HCT116 (cell line): ENCODE results near the gene KIAA1328.

Experiments
- ATF3 ChIP-seq: IDR thresholded peaks from 2 replicates; pipeline ENCODE4 v1.6.1; 2012
- CEBPB ChIP-seq: IDR thresholded peaks from 2 replicates; pipeline ENCODE4 v1.6.1; 2012; ENCODE audit warnings: low read depth
- EZH2 ChIP-seq: fragments of 200-600 bp; sonication (generic); IDR thresholded peaks from 2 replicates; pipeline ENCODE4 v1.6.1; 2017; ENCODE audit warnings: antibody characterized with exemption, mixed run types
- EZH2phosphoT487 ChIP-seq: fragments of 200-600 bp; IDR thresholded peaks from 2 replicates; pipeline ENCODE4 v1.6.1; 2018; ENCODE audit warnings: antibody characterized with exemption, borderline replicate concordance
- MAX ChIP-seq: IDR thresholded peaks from 2 replicates; pipeline ENCODE4 v1.6.1; 2012
- POLR2A ChIP-seq: IDR thresholded peaks from 2 replicates; pipeline ENCODE4 v1.7.0; 2011; ENCODE audit warnings: borderline replicate concordance; ENCODE audit not compliant: insufficient read depth, insufficient read length; ENCODE audit errors: extremely low read depth
- SP1 ChIP-seq: IDR thresholded peaks from 2 replicates; pipeline ENCODE4 v1.6.1; 2012; ENCODE audit warnings: low read depth
- ZFX ChIP-seq: fragments of 450-650 bp; IDR thresholded peaks from 2 replicates; pipeline ENCODE4 v1.6.1; 2017
- TF ChIP-seq, protein P1 (sequence below), 3 experiments: fragments of 200-600 bp in 1 of 3; sonication (generic) in 1 of 3; IDR thresholded peaks in 2 of 3; conservative IDR thresholded peaks in 1 of 3; 2 replicates each; pipeline ENCODE4 v1.5.1; 2012 to 2017; ENCODE audit warnings: low read depth in 2 of 3, low read length in 2 of 3, antibody characterized with exemption in 1 of 3, borderline replicate concordance in 1 of 3, control low read depth in 1 of 3, mild to moderate bottlenecking in 1 of 3, mixed read lengths in 1 of 3, mixed run types in 1 of 3, moderate library complexity in 1 of 3; ENCODE audit not compliant: insufficient read depth in 1 of 3

- TF ChIP-seq, protein P1, sequence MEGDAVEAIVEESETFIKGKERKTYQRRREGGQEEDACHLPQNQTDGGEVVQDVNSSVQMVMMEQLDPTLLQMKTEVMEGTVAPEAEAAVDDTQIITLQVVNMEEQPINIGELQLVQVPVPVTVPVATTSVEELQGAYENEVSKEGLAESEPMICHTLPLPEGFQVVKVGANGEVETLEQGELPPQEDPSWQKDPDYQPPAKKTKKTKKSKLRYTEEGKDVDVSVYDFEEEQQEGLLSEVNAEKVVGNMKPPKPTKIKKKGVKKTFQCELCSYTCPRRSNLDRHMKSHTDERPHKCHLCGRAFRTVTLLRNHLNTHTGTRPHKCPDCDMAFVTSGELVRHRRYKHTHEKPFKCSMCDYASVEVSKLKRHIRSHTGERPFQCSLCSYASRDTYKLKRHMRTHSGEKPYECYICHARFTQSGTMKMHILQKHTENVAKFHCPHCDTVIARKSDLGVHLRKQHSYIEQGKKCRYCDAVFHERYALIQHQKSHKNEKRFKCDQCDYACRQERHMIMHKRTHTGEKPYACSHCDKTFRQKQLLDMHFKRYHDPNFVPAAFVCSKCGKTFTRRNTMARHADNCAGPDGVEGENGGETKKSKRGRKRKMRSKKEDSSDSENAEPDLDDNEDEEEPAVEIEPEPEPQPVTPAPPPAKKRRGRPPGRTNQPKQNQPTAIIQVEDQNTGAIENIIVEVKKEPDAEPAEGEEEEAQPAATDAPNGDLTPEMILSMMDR (IDR thresholded peaks at IDR 0.05 in 2 of 3, conservative IDR thresholded peaks at IDR 0.05 in 1 of 3; ENCODE audit: borderline replicate concordance in 1 of 3, insufficient read depth in 1 of 3, low read depth in 2 of 3, low read length in 2 of 3), result no peak
- no peak for TF ChIP-seq POLR2A
- no peak for TF ChIP-seq CEBPB
- TF ChIP-seq MAX, result no peak
- no peak for TF ChIP-seq EZH2
- TF ChIP-seq ZFX, result no peak
- TF ChIP-seq SP1, result no peak
- no peak for TF ChIP-seq ATF3
- TF ChIP-seq EZH2phosphoT487, result no peak
Measured at GRCh38 chr18:36812678-36813077, 16.2 kb upstream of the KIAA1328 start.
